D721Med (cell line): ENCODE data around the gene STK38.

Experiments
- DNase-seq: peaks from one replicate; pipeline ENCODE4 v3.0.0; 2011; ENCODE audit warnings: low spot score; ENCODE audit not compliant: insufficient read length
- FAIRE-seq: peaks from 2 replicates; lab custom pipeline; 2011; peaks lifted over from hg19 to GRCh38; lab: Jason Lieb, UNC
- TF ChIP-seq, protein P1 (sequence below): IDR thresholded peaks from 2 replicates; pipeline ENCODE4 v1.5.1; 2012; ENCODE audit warnings: mild to moderate bottlenecking, control low read depth; ENCODE audit not compliant: insufficient read depth; ENCODE audit errors: missing control alignments

STK38 gene

DNA sequence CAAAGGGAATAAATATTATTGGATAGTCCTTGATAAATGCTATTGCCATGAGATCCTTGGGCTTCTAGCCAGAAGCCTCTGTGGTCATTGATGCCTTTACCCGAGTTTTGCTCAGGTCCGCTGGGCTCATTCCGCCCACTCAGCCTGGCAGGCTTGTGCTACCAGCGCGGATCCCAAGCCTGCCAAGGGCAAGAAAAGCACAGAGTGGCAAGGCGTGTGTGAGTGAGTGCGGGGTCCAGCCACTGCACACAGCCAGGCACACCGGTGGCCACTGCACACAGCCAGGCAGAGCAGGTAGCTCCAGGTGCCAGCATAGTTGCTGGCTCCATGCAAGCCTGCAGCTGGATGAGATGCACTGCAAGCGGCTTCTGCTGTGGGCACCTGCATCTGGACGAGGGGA, 38.7 kb downstream of the STK38 start:
- TF ChIP-seq, protein P1, sequence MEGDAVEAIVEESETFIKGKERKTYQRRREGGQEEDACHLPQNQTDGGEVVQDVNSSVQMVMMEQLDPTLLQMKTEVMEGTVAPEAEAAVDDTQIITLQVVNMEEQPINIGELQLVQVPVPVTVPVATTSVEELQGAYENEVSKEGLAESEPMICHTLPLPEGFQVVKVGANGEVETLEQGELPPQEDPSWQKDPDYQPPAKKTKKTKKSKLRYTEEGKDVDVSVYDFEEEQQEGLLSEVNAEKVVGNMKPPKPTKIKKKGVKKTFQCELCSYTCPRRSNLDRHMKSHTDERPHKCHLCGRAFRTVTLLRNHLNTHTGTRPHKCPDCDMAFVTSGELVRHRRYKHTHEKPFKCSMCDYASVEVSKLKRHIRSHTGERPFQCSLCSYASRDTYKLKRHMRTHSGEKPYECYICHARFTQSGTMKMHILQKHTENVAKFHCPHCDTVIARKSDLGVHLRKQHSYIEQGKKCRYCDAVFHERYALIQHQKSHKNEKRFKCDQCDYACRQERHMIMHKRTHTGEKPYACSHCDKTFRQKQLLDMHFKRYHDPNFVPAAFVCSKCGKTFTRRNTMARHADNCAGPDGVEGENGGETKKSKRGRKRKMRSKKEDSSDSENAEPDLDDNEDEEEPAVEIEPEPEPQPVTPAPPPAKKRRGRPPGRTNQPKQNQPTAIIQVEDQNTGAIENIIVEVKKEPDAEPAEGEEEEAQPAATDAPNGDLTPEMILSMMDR = no peak
- no peak for FAIRE-seq
- no peak for DNase-seq

DNA sequence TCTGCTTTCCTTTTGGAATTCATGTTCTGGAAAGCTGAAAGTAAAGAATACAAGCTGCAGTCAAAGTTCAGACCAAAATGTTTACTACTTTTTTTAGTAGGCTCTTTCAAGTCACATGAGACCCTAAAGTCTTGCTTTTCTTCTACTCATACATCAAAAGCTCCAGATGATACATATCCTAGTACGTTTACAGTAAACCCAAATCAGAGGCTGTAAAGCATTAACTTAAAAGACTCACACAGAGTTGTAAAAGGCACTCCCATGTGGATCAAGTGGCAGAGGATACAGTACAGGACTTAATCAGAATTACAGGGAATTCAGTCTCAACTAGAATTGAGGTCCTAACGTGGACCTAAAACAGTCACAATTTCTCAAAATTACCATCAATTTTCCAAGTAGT, 40.7 kb downstream of the STK38 start:
- TF ChIP-seq, protein P1 = no peak
- FAIRE-seq (no peak), DNase-seq (no peak)

DNA sequence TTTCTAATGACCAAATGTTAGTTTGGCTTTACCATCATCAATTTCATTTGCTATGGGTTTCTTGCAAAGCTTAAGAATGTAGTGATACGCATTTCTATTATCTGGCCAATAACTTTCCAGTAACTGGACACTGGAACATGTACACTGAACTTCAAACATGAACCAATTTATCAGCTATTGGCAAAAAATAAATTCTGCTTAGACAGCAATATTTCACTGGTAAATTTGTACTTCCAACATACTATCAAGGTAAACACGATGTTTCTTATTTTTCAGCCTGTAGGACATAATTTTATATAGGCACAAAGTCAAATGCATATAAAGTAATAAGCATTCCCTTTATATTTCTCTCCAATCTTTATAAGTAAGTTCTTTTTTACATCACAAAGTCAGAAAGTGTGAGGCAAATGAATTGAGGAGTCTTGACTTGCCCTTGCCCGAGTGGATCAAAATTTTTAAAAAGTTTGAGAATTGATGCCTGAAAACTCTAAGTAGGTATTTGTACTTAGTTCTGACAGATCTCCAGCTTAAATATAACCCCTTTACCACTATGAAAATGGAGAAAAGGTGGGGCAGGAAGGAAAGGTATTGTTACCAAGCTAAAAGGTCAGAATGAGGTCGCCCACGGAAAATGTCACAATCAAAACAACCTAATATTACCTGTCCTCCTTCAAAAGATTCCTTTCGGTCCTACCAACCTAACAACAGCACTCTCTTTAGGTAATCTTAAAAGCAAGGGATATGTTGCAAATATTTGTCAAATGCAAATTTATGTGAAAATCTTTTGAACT, 41.3 kb downstream of the STK38 start:
- no peak for FAIRE-seq
- no peak for DNase-seq
- TF ChIP-seq, protein P1 = no peak

DNA sequence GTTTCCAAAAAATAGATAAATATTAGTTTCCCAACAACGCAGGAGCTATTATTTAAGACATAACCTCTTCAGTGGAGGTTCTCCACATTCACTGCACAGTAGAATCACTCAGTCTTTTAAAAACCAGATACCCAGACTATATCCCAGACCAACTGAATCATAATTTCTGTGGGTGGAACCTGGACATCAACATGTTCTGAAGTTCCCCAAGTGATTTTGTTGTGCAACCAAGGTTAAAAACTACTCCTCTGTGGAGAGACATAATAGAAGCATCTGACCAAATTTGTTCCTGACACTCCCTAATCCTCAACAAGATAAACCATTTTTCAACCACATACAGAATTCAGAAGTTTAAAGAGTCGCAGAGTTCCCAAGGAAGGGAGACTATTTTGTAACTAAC, 42.3 kb downstream of the STK38 start:
- FAIRE-seq (no peak), DNase-seq (no peak)
- TF ChIP-seq, protein P1 = no peak

DNA sequence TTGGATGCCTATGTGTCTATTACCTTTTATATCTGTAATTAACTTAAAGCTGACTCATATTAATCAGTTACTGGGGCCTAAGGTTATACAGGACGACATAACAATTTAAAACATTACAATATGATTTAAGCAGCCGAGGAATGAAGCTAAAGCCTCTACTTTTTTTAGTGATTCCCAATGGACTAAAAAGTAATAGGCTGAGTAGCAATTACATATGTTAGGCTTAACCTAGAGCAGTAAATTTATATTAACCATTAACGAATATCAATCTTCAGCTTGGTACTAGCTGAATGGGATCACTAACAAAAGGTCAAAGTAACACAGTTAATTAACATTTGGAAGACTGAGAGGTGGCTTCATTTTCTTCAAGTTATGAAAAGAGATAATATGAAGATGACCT, 43.1 kb downstream of the STK38 start:
- FAIRE-seq (no peak), DNase-seq (no peak)
- TF ChIP-seq, protein P1 = no peak

DNA sequence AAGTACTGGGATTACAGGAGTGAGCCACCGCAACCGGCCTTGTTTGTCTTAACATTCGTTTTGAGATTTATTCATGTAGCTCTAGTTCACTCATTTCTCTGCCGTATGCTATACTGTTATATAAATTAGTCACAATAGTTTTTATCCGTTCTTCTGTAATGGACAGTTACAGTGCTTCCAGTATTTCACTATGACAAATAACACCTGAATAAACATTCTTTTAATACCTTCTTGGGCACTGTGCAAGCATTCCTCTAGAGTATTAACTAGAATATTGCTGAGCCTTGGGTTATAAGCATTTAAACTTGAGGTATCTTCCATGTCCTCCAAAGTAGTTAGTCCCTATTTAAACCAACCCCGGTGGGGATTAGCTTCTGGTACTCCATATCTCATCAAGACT, 45.6 kb downstream of the STK38 start:
- DNase-seq (no peak), FAIRE-seq (no peak)
- TF ChIP-seq, protein P1 = no peak

GRCh38 chr6:36499918-36500317, 47.4 kb downstream of the STK38 start:
- DNase-seq = no peak
- TF ChIP-seq, protein P1 = no peak
- FAIRE-seq = no peak
